ENCODE measurements around the gene C6orf132.
"Not testable (repeated sequence)": the region's sequence is repeated elsewhere in the genome, so short reads cannot be mapped to it uniquely, and the experiment has no call there.

C6orf132 gene

GRCh38 chr6:42158631-42159030 lies 16.2 kb upstream of the C6orf132 start:
- no peak for DNase-seq

- DNase-seq = no peak
These were observed 15.6 kb upstream of the C6orf132 start for GRCh38 chr6:42158011-42158410.

GRCh38 chr6:42156638-42157037 lies 14.2 kb upstream of the C6orf132 start:
- no peak for DNase-seq

GRCh38 chr6:42155293-42155692 lies 12.9 kb upstream of the C6orf132 start:
- DNase-seq = no peak

- no peak for DNase-seq
These were observed 12.2 kb upstream of the C6orf132 start for GRCh38 chr6:42154461-42155209.

- DNase-seq = no peak
These were observed 11.5 kb upstream of the C6orf132 start for GRCh38 chr6:42153921-42154320.

- DNase-seq = not testable (repeated sequence)
These were observed 10.3 kb upstream of the C6orf132 start for GRCh38 chr6:42152528-42153213.

- DNase-seq = no peak
These were observed 9.6 kb upstream of the C6orf132 start for GRCh38 chr6:42152024-42152423.

- no peak for DNase-seq
These were observed 7.8 kb upstream of the C6orf132 start for GRCh38 chr6:42150254-42150653.

- no peak for DNase-seq
These were observed 5.6 kb upstream of the C6orf132 start for GRCh38 chr6:42148058-42148457.

- DNase-seq = no peak
These were observed 4.7 kb upstream of the C6orf132 start for GRCh38 chr6:42147138-42147562.

GRCh38 chr6:42141603-42142117 lies 760 bp downstream of the C6orf132 start:
- no peak for DNase-seq

GRCh38 chr6:42140756-42141602 lies 1.4 kb downstream of the C6orf132 start:
- no peak for DNase-seq

- DNase-seq = no peak
These were observed 2.4 kb downstream of the C6orf132 start for GRCh38 chr6:42140032-42140431.

GRCh38 chr6:42138630-42139619 lies 3.5 kb downstream of the C6orf132 start:
- no peak for DNase-seq

- DNase-seq = no peak
These were observed 4.2 kb downstream of the C6orf132 start for GRCh38 chr6:42138190-42138589.

- DNase-seq = no peak
These were observed 5.1 kb downstream of the C6orf132 start for GRCh38 chr6:42137194-42137753.

GRCh38 chr6:42136508-42137193 lies 5.8 kb downstream of the C6orf132 start:
- no peak for DNase-seq

GRCh38 chr6:42135722-42136121 lies 6.7 kb downstream of the C6orf132 start:
- DNase-seq = no peak

- no peak for DNase-seq
These were observed 7.3 kb downstream of the C6orf132 start for GRCh38 chr6:42135161-42135560.

GRCh38 chr6:42133926-42134325 lies 8.5 kb downstream of the C6orf132 start:
- DNase-seq = no peak

Measured in NCI-H1930 (cell line).